NCI-H345 (cell line): ENCODE data around the gene PACSIN3.

ENCODE experiments used
- DNase-seq: peaks from one replicate; lab custom pipeline; 2025; lab: John Stamatoyannopoulos, UW

The PACSIN3 gene

GRCh38 chr11:47176328-47177228 lies 9.7 kb downstream of the PACSIN3 start, which contains the start of gene ARFGAP2:
ARFGAP2 (minus strand) TSS chr11:47176879; CDS start chr11:47176853, 26 bp downstream.
- DNase-seq: peak; percentile 97

GRCh38 chr11:47175746-47176327 lies 10.4 kb downstream of the PACSIN3 start:
- DNase-seq: no peak

GRCh38 chr11:47172740-47173336 lies 13.4 kb downstream of the PACSIN3 start:
- DNase-seq: no peak

GRCh38 chr11:47171856-47172255 lies 14.4 kb downstream of the PACSIN3 start:
- no peak for DNase-seq

GRCh38 chr11:47171061-47171838 lies 15.0 kb downstream of the PACSIN3 start:
- no peak for DNase-seq

- DNase-seq: no peak
Observed at GRCh38 chr11:47166368-47166767, 19.9 kb downstream of the PACSIN3 start.

- DNase-seq: no peak
Observed at GRCh38 chr11:47165253-47165840, 20.9 kb downstream of the PACSIN3 start.

- no peak for DNase-seq
Observed at GRCh38 chr11:47164321-47164720, 21.9 kb downstream of the PACSIN3 start.

GRCh38 chr11:47163898-47164297 lies 22.3 kb downstream of the PACSIN3 start:
- no peak for DNase-seq

GRCh38 chr11:47163193-47163592 lies 23.0 kb downstream of the PACSIN3 start:
- no peak for DNase-seq

GRCh38 chr11:47162426-47162825 lies 23.8 kb downstream of the PACSIN3 start:
- DNase-seq: no peak

GRCh38 chr11:47161890-47162289 lies 24.3 kb downstream of the PACSIN3 start:
- DNase-seq: no peak

GRCh38 chr11:47161134-47161854 lies 24.9 kb downstream of the PACSIN3 start:
- peak; percentile 50 for DNase-seq

- no peak for DNase-seq
Observed at GRCh38 chr11:47160753-47161133, 25.5 kb downstream of the PACSIN3 start.

- no peak for DNase-seq
Observed at GRCh38 chr11:47158242-47158641, 28.0 kb downstream of the PACSIN3 start.

- no peak for DNase-seq
Observed at GRCh38 chr11:47157805-47158204, 28.4 kb downstream of the PACSIN3 start.

GRCh38 chr11:47156951-47157350 lies 29.3 kb downstream of the PACSIN3 start:
- no peak for DNase-seq

- no peak for DNase-seq
Observed at GRCh38 chr11:47156333-47156732, 29.9 kb downstream of the PACSIN3 start.

- no peak for DNase-seq
Observed at GRCh38 chr11:47155879-47156278, 30.4 kb downstream of the PACSIN3 start.

- DNase-seq: no peak
Observed at GRCh38 chr11:47154616-47155570, 31.3 kb downstream of the PACSIN3 start.
